Uterine smooth muscle cell (primary cell): ENCODE results near the gene LCP1. TPM values are rescaled to one million over a fixed set of nuclear protein-coding genes. Genes with fewer than 3 reads are reported as not detected.

Source experiments
- total RNA-seq: library from RNA; depleted of rRNA; stranded (reverse); fragments of >200 nt; gene quantifications from 2 replicates; pipeline ENCODE4 v1.2.3, GENCODE V29; 2014

The LCP1 gene, protein sequence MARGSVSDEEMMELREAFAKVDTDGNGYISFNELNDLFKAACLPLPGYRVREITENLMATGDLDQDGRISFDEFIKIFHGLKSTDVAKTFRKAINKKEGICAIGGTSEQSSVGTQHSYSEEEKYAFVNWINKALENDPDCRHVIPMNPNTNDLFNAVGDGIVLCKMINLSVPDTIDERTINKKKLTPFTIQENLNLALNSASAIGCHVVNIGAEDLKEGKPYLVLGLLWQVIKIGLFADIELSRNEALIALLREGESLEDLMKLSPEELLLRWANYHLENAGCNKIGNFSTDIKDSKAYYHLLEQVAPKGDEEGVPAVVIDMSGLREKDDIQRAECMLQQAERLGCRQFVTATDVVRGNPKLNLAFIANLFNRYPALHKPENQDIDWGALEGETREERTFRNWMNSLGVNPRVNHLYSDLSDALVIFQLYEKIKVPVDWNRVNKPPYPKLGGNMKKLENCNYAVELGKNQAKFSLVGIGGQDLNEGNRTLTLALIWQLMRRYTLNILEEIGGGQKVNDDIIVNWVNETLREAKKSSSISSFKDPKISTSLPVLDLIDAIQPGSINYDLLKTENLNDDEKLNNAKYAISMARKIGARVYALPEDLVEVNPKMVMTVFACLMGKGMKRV
- 2.7 and 4.7 TPM in 2 replicates for total RNA-seq

DNA sequence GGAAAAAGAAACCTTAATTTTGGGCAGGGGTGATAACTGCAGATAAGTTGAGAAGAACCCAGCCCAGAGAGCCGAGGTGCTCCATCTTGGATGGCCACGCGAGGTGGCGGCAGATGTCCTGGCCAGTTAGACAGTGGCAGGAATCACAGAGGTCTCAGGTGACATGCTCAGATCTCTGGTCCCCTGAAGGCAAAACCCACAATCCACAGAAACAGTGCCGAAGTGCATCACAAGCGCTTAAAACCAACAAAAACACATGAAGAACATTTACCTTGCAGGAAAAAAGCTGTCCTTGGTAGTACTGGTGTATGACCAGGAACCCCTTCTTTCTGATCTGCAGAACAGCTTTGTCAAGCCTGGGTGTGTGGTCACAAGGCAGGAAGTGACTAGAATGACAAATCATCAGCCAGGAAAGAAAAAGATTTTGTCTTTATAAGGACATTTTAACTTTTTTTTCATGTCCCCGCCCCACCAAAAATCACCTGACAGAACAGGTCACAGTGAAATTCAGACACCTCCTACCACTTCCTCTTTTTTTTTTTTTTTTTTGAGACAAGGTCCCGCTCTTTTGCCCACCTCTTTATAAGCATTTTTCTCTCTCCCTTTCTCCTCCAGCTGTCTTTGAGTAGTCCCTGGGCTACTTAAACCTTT is at the start of gene LCP1:
TSS of gene LCP1 (minus strand) at position 338 of the 651 bp plus-strand sequence. CDS start 22,515 bp downstream, outside the sequence.

DNA sequence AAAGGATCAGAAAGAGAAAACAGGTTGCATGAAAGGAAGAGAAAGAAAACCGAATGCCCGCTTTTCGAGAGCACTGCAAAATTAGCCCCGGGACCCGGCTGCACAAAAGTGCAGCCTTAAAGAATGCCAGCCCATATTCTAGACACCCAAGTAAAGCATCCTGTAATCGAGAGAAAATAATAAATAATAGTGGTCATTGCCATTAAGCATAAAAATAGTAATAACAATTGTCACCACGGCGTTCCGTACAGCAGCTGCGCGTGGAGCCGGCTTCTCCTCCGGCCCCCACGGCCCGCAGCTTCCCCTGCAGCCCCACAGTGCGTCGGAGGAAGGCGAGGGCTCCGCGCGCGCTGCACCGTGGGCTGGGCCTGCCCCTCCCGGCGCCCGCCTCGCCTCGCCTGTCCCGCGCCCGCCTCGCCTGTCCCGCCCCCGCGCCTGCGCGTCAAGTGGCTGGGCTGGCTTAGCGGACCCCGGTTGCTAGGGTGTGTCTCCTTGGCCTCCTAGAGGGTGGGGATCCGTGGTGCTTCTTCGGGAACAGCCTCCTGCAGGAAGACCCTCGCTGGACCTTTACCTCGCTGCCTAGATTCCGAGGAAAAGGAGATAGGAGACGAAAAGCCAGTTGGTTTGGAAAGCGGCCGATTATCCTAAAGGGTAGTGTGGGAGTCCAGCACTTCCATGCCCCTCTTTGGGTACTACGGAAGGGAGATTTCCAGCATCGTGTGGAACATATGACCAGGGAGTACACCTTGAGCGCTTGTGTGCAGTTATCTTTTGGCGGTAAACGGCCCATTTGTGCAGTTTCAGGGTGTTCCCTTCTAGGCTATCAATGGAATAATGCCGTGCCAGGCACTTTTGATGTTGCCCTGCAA is 29.7 kb upstream of the LCP1 start, which contains the start of gene LRRC63:
TSS of gene LRRC63 (plus strand) at position 446 of the 869 bp plus-strand sequence. CDS start 1,107 bp downstream, outside the sequence.

DNA sequence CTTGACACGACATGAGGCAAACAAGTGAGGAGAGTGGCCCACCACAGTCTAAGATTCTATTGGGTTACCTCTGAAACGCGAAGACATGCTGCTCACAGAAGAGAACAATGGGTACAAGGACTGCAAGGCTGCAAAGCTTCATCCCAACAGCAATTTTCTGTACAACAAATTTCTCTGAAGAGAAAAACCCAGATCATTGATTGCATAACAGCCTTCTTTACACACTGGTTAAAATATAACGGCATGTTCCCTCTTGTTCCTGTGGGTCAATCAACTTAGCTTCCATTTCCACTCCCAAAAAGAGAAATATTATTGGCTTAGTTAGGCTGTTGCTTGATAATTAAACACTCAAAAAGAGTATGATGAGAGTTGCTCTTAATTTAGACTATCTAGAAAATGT is 77.1 kb downstream of the LCP1 start, which contains the start of gene CPB2:
TSS of gene CPB2 (minus strand) at position 166 of the 400 bp plus-strand sequence. CDS start at position 142, 24 bp downstream.

Other genes with a start within 250 kb of the LCP1 start
- gene ZC3H13, start 129.4 kb downstream of the LCP1 start, total RNA-seq, result 19.5 and 21.0 TPM in 2 replicates
- gene CPB2, start 77.1 kb downstream of the LCP1 start, total RNA-seq, result not detected in 2 replicates
- 0.22 and 0.50 TPM in 2 replicates for gene LRRC63, start 29.8 kb upstream of the LCP1 start, total RNA-seq
- gene RUBCNL, start 205.1 kb upstream of the LCP1 start, total RNA-seq, result 2.8 and 20.0 TPM in 2 replicates